HEK293T (cell line): ENCODE results near the gene OSTC.

Experiments
- CTCF ChIA-PET: fragments of 350-600 bp; formaldehyde crosslinking; extraction: SDS; loops from one replicate; lab custom pipeline; 2021; ENCODE audit warnings: antibody characterized with exemption, inconsistent platforms; lab: Yijun Ruan, JAX
- POLR2A ChIA-PET: fragments of 350-600 bp; formaldehyde crosslinking; extraction: SDS; loops from one replicate; lab custom pipeline; 2020; ENCODE audit warnings: antibody characterized with exemption, inconsistent platforms; lab: Yijun Ruan, JAX
- DNase-seq: peaks from one replicate; pipeline ENCODE4 v3.0.0; 2012; ENCODE audit warnings: mixed read lengths; ENCODE audit errors: extremely low spot score
- ARNT ChIP-seq: fragments of 450-650 bp; IDR thresholded peaks from 2 replicates; pipeline ENCODE4 v1.6.1; 2017; ENCODE audit warnings: mild to moderate bottlenecking
- BHLHE40 ChIP-seq: fragments of 450-650 bp; IDR thresholded peaks from 2 replicates; pipeline ENCODE4 v1.6.1; 2016; ENCODE audit warnings: mild to moderate bottlenecking, moderate library complexity, borderline replicate concordance
- CTBP1 ChIP-seq: fragments of 450-650 bp; IDR thresholded peaks from 2 replicates; pipeline ENCODE4 v1.6.1; 2016; ENCODE audit warnings: borderline replicate concordance
- ELF4 ChIP-seq: fragments of 450-650 bp; IDR thresholded peaks from 2 replicates; pipeline ENCODE4 v1.6.1; 2017; ENCODE audit warnings: antibody characterized with exemption
- FOXA1 ChIP-seq: fragments of 450-650 bp; IDR thresholded peaks from 2 replicates; pipeline ENCODE4 v1.6.1; 2016; ENCODE audit warnings: mild to moderate bottlenecking
- FOXK2 ChIP-seq: fragments of 450-650 bp; IDR thresholded peaks from 2 replicates; pipeline ENCODE4 v1.6.1; 2016; ENCODE audit warnings: mild to moderate bottlenecking
- FOXM1 ChIP-seq: fragments of 450-650 bp; IDR thresholded peaks from 2 replicates; pipeline ENCODE4 v1.6.1; 2017; ENCODE audit warnings: mild to moderate bottlenecking, borderline replicate concordance
- HDGF ChIP-seq: fragments of 450-650 bp; IDR thresholded peaks from 2 replicates; pipeline ENCODE4 v1.6.1; 2017; ENCODE audit warnings: antibody characterized with exemption, borderline replicate concordance
- L3MBTL2 ChIP-seq: fragments of 450-650 bp; conservative IDR thresholded peaks from 2 replicates; pipeline ENCODE4 v1.6.1; 2016; ENCODE audit warnings: mild to moderate bottlenecking
- LEF1 ChIP-seq: fragments of 450-650 bp; IDR thresholded peaks from 2 replicates; pipeline ENCODE4 v1.6.1; 2017; ENCODE audit warnings: mild to moderate bottlenecking, borderline replicate concordance
- NFRKB ChIP-seq: fragments of 450-650 bp; IDR thresholded peaks from 2 replicates; pipeline ENCODE4 v1.6.1; 2016; ENCODE audit warnings: mild to moderate bottlenecking, moderate library complexity
- SP1 ChIP-seq: fragments of 450-650 bp; IDR thresholded peaks from 2 replicates; pipeline ENCODE4 v1.6.1; 2017
- SUZ12 ChIP-seq: fragments of 450-650 bp; IDR thresholded peaks from 2 replicates; pipeline ENCODE4 v1.6.1; 2016; ENCODE audit warnings: mild to moderate bottlenecking
- TARDBP ChIP-seq: fragments of 450-650 bp; IDR thresholded peaks from 2 replicates; pipeline ENCODE4 v1.6.1; 2016
- ZNF384 ChIP-seq: fragments of 450-650 bp; IDR thresholded peaks from 2 replicates; pipeline ENCODE4 v1.6.1; 2016
- TF ChIP-seq, protein P1 (sequence below): fragments of 450-650 bp; IDR thresholded peaks from 2 replicates; pipeline ENCODE4 v1.6.1; 2016

The OSTC gene

DNA sequence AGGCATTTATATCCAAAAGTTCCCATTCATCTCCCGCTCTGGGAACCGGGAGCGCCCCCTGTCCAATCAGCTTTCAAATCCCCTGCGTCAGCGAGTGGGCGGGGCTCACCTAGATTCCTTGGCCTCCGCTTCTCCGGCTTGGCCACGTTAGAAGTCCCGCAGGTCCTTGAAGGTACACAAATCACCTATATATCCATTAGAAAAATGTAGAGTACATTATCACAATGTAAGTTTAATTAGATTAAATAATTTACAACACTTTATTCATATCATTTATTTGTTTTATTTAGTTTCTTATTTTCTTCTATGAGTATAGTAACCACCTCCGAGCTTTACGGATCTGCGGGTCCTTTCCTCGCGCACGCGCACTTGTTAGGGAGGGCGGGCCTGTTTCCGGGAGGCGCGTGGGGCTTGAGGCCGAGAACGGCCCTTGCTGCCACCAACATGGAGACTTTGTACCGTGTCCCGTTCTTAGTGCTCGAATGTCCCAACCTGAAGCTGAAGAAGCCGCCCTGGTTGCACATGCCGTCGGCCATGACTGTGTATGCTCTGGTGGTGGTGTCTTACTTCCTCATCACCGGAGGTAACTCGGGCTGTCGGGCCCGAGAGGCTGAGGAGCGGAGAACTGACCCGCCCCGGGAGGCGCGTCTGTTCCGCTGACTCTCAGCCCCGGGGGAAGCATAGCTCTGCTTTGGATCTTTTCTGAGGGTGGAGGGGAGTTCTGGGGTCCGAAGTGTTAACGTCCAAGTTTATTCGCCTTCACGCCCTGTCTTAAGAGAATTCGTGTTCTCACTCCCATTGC lies at the start of gene OSTC:
Gene OSTC, plus strand, starts transcription at position 388 of the 802 bp plus-strand sequence. Its CDS starts 57 bp downstream, at position 445.
- TF ChIP-seq ELF4 (peak; percentile 53), CTBP1 (no peak), L3MBTL2 (peak; percentile 77)
- TF ChIP-seq, protein P1, sequence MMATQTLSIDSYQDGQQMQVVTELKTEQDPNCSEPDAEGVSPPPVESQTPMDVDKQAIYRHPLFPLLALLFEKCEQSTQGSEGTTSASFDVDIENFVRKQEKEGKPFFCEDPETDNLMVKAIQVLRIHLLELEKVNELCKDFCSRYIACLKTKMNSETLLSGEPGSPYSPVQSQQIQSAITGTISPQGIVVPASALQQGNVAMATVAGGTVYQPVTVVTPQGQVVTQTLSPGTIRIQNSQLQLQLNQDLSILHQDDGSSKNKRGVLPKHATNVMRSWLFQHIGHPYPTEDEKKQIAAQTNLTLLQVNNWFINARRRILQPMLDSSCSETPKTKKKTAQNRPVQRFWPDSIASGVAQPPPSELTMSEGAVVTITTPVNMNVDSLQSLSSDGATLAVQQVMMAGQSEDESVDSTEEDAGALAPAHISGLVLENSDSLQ: peak; percentile 15; the same call in 1 of the 2 replicates
- ChIA-PET CTCF (interaction anchor here (1.2 kb wide), 1 partner anchor 15 kb away, joined by 4 read pairs; no protein-coding TSS in a partner anchor), POLR2A (interaction anchor here (0.6 to 1.9 kb wide), 6 partner anchors 14 to 789 kb away, joined by 3 to 10 read pairs (median 4); partner anchors contain the start of gene RPL34)
- peak; percentile 93 for DNase-seq

DNA sequence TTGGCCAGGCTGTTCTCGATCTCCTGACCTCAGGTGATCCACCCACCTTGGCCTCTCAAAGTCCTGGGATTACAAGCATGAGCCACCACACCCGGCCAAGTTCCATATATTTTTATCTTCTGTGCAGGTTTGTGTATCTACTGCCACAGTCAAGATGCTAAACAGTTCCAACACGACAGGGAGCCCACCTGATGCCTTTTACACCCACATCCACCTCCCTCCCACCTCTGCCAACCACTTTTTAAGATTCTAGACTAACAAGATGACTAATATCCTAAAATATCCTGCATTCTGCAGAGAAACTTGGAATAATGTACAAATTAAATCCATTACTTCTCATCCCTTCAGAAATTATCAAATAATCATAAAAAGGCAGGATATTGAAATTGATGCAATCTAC lies 49.3 kb upstream of the OSTC start:
- no peak for DNase-seq
- CTCF ChIA-PET: no interaction called here
- no peak for TF ChIP-seq ELF4
- no peak for TF ChIP-seq SUZ12
- TF ChIP-seq, protein P1: no peak
- no peak for TF ChIP-seq BHLHE40
- no peak for TF ChIP-seq L3MBTL2
- no peak for TF ChIP-seq LEF1
- no peak for TF ChIP-seq ARNT
- no peak for TF ChIP-seq TARDBP
- TF ChIP-seq SP1: no peak
- TF ChIP-seq FOXM1: no peak
- TF ChIP-seq NFRKB: no peak
- no peak for TF ChIP-seq FOXK2
- POLR2A ChIA-PET: no interaction called here

DNA sequence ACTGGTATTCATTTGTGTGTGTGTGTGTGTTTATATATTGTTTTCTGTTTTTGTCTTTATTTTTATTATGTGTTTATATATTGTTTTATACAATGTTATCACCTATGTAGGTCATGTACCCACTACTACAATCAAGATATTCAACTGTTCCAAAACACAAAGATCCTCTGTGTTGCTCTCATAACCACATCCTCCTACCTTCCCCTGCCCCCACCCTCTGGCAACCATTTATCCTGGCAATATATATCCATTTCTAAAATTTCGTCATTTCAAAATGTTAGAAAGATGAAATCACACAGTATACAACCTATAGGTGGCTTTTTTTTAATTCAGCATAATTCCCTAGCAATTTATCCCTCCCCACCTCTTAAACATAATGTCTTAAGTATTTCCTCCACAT lies 48.9 kb upstream of the OSTC start:
- TF ChIP-seq ARNT: no peak
- TF ChIP-seq ZNF384: no peak
- TF ChIP-seq, protein P1: no peak
- TF ChIP-seq CTBP1: no peak
- no peak for TF ChIP-seq SUZ12
- TF ChIP-seq FOXM1: no peak
- TF ChIP-seq ELF4: no peak
- no peak for TF ChIP-seq L3MBTL2
- TF ChIP-seq HDGF: no peak
- TF ChIP-seq FOXA1: no peak
- ChIA-PET POLR2A (no interaction called here), CTCF (no interaction called here)
- no peak for DNase-seq

DNA sequence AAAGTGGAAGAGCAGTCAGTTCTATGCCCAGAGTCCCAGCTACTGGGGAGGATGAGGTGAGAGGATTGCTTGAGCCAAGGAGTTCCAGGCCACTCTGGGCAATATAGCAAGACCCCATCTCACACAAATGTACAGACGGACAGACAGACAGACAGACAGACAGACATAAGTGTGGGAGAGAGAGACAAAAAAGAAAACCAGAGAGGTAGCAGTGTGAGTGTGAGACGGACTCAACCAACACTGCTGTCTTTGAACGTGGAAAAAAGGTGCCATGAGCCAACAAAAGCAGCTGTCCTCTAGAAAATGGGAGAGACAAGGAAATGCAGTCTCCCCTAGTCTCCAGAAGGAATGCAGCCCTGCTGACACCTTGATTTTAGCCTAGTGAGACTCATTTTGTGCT lies 48.2 kb upstream of the OSTC start:
- TF ChIP-seq FOXA1 (no peak), L3MBTL2 (no peak), SP1 (no peak)
- ChIA-PET CTCF (no interaction called here), POLR2A (no interaction called here)
- DNase-seq: no peak

DNA sequence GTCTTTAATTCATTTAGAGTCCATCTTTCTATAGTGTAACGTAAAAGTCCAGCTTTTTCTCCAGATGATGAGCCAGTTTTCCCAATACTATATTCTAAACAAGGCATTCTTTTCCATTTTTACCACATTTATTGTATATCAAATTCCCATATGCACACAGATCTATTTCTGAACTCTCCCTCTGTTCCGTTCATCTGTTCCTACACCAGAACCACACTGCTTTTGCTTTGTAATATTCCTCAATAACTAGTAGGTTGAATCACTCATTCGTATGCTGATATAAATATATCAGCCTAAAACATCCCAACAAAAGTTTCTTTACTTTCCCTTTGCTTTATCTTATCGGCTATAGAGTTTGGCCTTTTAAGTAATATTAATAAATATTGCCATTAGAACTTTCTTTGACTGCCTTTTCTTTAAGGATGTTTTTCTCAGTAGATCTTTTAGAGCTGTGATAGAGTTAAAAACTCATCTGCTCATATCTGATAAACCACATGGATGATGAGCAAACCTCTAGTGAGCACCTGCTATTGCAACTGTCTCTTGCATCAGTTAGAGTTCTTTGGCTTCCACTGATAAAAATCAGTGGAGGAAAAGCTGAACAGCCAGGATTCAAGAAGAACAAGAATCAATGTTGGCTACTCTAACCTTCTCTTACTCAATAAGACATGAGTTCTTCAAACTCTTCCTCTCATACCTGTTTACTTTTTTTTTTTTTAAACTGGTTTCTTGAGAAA lies 43.2 kb upstream of the OSTC start:
- DNase-seq: no peak
- POLR2A ChIA-PET: no interaction called here
- no peak for TF ChIP-seq FOXM1
- no peak for TF ChIP-seq FOXA1
- no peak for TF ChIP-seq HDGF
- TF ChIP-seq, protein P1: no peak
- TF ChIP-seq SUZ12: no peak
- TF ChIP-seq L3MBTL2: no peak
- TF ChIP-seq NFRKB: no peak
- no peak for TF ChIP-seq ZNF384
- TF ChIP-seq ELF4: no peak
- no peak for TF ChIP-seq CTBP1
- no peak for TF ChIP-seq BHLHE40
- no peak for TF ChIP-seq LEF1
- TF ChIP-seq TARDBP: no peak
- no peak for TF ChIP-seq FOXK2
- no peak for TF ChIP-seq SP1
- TF ChIP-seq ARNT: no peak
- CTCF ChIA-PET: interaction anchor here (0.6 kb wide), 1 partner anchor 35 kb away, joined by 8 read pairs; no protein-coding TSS in a partner anchor
